Stimulated activated CD4-positive, alpha-beta T cell treated with anti-CD3 and anti-CD28 coated beads, Interleukin-15, amount 100 ng/mL, for 48 hours (primary cell): ENCODE measurements around the gene ARFGEF3.
"Not testable (repeated sequence)": the region's sequence is repeated elsewhere in the genome, so short reads cannot be mapped to it uniquely, and the experiment has no call there.

Experiments used
- DNase-seq, 2 donors: peaks; one replicate each; pipeline ENCODE4 v3.0.0-alpha.2; 2020; ENCODE audit warnings: low read depth in 2 of 2

ARFGEF3 gene

GRCh38 chr6:138161338-138162110 lies at the start of gene ARFGEF3:
TSS of gene ARFGEF3 (plus strand) at chr6:138161939. CDS start at chr6:138162087, 148 bp downstream.
- DNase-seq = peak; percentile 15 to 57

GRCh38 chr6:138113588-138114210 lies 48.0 kb upstream of the ARFGEF3 start:
- DNase-seq = no peak

GRCh38 chr6:138115201-138115600 lies 46.5 kb upstream of the ARFGEF3 start:
- DNase-seq = no peak

- peak in 1 of 2 donors; percentile 19 for DNase-seq
Measured at GRCh38 chr6:138115877-138116660, 45.7 kb upstream of the ARFGEF3 start.

GRCh38 chr6:138116661-138116999 lies 45.1 kb upstream of the ARFGEF3 start:
- no peak for DNase-seq

- no peak for DNase-seq
Measured at GRCh38 chr6:138117376-138117914, 44.3 kb upstream of the ARFGEF3 start.

- DNase-seq = not testable (repeated sequence)
Measured at GRCh38 chr6:138119229-138119628, 42.5 kb upstream of the ARFGEF3 start.

GRCh38 chr6:138119976-138120375 lies 41.8 kb upstream of the ARFGEF3 start:
- DNase-seq = no peak

GRCh38 chr6:138124096-138124495 lies 37.6 kb upstream of the ARFGEF3 start:
- DNase-seq = no peak

GRCh38 chr6:138128096-138128495 lies 33.6 kb upstream of the ARFGEF3 start:
- no peak for DNase-seq

GRCh38 chr6:138129190-138129589 lies 32.5 kb upstream of the ARFGEF3 start:
- DNase-seq = no peak

- DNase-seq = no peak
Measured at GRCh38 chr6:138142806-138143205, 18.9 kb upstream of the ARFGEF3 start.

- no peak for DNase-seq
Measured at GRCh38 chr6:138145402-138145801, 16.3 kb upstream of the ARFGEF3 start.

GRCh38 chr6:138146544-138146943 lies 15.2 kb upstream of the ARFGEF3 start:
- no peak for DNase-seq

- no peak for DNase-seq
Measured at GRCh38 chr6:138155443-138155842, 6.3 kb upstream of the ARFGEF3 start.

GRCh38 chr6:138157986-138158638 lies 3.6 kb upstream of the ARFGEF3 start:
- DNase-seq = no peak

GRCh38 chr6:138159246-138159645 lies 2.5 kb upstream of the ARFGEF3 start:
- no peak for DNase-seq

GRCh38 chr6:138160329-138161087 lies 1.2 kb upstream of the ARFGEF3 start:
- no peak for DNase-seq

GRCh38 chr6:138161088-138161337 lies 726 bp upstream of the ARFGEF3 start:
- DNase-seq = no peak

- no peak for DNase-seq
Measured at GRCh38 chr6:138162111-138162954, 594 bp downstream of the ARFGEF3 start.
